Upper lobe of left lung (tissue), 4 donors: ENCODE data around the gene VPS39.

Experiments used
- CTCF ChIP-seq, 6 experiments: fragments of 450-650 bp in 4 of 6; fragments of 200-600 bp in 2 of 6; sonication (generic) in 2 of 6; IDR thresholded peaks; one replicate each; pipeline ENCODE4 v1.5.1; 2016 to 2019; ENCODE audit warnings: antibody characterized with exemption in 6 of 6
- EP300 ChIP-seq, 4 donors: sonication (generic); formaldehyde crosslinking; IDR thresholded peaks; one replicate each; pipeline ENCODE4 v1.5.1; 2017; ENCODE audit warnings: antibody characterized with exemption in 4 of 4, control low read depth in 2 of 4
- POLR2A ChIP-seq, 4 donors: fragments of 450-650 bp; IDR thresholded peaks; one replicate each; pipeline ENCODE4 v1.5.1; 2016 to 2017; ENCODE audit warnings: antibody characterized with exemption in 4 of 4, mild to moderate bottlenecking in 2 of 4

DNA sequence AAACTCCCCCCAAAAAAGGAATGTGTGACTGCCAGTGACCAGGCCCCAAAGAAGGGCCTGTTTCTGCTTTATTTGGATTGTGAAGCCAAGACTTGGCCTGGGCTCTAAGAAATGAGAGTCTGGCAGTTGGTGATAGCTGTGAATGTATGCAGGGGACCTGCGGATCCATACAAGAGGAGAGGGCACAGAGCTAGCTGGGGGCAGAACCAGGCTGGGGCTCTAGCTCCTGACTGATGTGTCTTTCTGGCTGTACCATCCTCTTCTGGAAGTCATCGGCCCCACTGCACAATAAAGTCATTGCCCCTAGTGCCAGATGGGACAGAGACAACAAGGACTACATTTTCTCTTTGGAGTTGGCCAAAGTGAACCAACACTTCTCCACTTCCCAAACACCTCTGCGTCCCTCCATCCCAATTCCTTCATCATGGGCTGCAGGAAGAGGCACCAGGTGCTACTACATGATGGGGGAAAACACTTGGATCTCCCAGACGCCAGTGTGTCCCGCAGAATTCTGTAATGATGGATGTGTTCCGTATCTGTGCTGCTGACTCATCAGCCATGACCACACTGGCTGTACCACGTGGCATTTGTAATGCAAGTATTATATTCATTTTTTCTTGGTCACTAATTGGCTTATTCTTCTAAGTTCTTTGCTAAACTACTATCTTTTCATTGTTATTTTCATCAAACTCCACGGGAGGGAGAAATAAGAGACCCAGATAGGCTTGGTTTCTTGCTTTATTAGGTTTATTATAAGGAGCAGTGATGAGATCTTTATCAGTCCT is 49.9 kb downstream of the VPS39 start:
- TF ChIP-seq EP300 (IDR thresholded peaks at IDR 0.05) (no peak), CTCF (IDR thresholded peaks at IDR 0.05) (no peak), POLR2A (IDR thresholded peaks at IDR 0.05) (no peak)
